D721Med (cell line): Measurements from ENCODE around the gene ELFN2.

Experiments used
- DNase-seq: peaks from one replicate; pipeline ENCODE4 v3.0.0; 2011; ENCODE audit warnings: low spot score; ENCODE audit not compliant: insufficient read length
- FAIRE-seq: peaks from 2 replicates; lab custom pipeline; 2011; peaks lifted over from hg19 to GRCh38; lab: Jason Lieb, UNC
- CTCF ChIP-seq: IDR thresholded peaks from 2 replicates; pipeline ENCODE4 v1.5.1; 2012; ENCODE audit warnings: mild to moderate bottlenecking, control low read depth; ENCODE audit not compliant: insufficient read depth; ENCODE audit errors: missing control alignments

The ELFN2 gene

DNA sequence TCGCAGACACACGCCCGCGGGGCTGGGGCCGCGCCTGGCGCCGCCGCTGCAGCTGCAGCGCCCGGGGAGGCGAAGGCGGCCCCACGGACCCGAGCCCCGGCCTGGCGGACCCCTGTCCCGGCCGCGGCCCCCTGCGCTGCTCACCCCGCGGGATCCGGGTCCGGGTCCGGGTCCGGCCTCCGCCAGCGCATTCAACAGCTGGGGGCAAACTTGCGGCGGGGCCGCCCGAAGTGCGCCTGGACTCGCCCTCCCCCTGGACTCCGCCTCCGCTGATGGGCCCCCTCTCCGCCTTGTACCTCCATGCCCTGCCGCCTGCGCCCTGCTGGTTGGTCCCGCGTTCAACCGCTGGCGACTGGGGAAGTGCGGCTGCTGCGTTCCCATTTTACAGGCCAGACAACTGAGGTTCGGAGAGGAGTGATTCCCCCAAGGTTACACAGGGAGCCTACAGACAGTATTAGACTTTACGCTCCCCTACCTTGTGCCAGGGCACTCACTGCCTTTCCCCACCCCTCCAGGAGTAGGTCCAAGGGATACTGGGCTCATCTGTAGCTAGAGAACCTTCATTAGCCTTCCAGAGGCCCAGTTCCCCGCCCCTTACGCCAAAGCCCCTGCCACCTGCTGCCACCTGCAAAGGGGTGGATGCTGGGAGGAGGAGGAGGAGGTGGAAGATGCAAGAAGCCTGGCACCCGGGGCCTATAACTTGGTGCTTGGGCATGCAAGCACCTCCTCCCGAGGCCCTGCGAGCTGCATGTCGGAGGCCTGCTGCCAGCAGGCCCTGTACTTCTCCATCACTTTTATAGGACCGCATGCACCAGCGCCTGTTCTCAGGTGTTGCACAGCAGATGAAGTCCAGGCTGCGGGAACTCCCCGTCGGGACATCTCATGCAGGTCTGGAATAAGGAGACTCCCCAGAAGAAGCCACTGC, 694 bp upstream of the ELFN2 start:
- TF ChIP-seq CTCF: no peak
- FAIRE-seq (no peak), DNase-seq (no peak)

DNA sequence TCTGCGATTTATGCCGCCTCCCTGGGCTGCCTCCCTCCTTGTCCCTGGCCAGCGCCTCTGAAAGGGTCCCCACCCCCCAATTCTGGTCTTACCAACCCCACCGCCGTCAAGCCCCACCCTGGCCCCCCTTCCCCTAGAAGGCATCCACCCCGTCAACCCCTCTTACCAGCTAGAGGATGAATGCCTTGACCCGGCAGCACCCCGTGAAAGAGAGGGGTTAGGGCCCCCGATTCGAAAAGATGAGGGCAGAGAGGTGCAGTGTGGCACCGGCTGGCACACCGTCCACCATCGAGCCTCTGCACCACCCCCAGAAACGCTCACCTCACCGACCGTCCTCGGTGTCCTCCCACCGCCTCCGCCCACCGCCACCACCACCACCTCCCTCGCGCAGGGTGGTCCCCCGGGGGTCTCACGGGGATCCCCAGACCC, 559 bp downstream of the ELFN2 start:
- no peak for DNase-seq
- no peak for FAIRE-seq
- TF ChIP-seq CTCF: no peak

DNA sequence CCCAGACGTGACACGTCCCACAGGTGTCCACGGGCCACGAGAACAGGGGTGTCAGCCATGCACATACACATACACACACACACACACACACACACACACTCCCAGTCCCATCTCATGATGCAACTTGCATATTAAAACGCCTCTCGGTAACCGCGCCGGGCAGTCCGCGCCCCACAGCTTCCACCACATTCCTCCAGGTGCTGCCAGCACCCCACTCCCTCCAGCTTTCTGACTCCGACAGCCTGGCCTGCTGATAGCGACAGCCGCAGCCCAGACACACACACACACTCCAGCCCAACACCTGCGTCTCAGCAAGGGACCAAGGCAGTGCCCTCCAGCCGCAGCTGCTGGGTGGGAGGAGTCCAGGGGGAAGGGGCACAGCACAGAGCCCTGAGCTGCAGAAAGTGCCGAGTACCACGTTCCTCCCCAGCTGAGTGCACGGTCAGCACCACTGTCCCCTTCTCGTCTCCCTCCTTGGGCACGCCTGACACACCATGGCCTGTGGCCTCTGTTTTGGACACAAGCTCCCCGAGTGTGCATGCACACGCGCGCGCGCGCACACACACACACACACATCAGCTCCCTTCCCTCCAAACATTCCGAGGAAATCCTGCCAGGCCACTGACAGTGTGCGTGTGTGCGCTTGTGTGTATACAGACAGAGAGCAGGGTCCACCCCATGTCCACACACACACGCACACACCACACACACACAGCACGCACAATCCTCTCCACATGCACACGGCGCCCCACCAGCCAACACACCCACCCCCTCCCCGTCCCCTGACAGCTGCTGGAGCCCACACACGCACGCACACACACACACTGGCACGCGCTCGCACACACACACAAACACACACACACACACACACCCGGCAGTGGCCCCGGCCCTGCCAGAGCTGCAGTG, 1.2 kb downstream of the ELFN2 start:
- TF ChIP-seq CTCF: no peak
- FAIRE-seq (no peak), DNase-seq (no peak)

GRCh38 chr22:37425369-37425768, 1.9 kb downstream of the ELFN2 start:
- no peak for TF ChIP-seq CTCF
- DNase-seq (no peak), FAIRE-seq (no peak)

DNA sequence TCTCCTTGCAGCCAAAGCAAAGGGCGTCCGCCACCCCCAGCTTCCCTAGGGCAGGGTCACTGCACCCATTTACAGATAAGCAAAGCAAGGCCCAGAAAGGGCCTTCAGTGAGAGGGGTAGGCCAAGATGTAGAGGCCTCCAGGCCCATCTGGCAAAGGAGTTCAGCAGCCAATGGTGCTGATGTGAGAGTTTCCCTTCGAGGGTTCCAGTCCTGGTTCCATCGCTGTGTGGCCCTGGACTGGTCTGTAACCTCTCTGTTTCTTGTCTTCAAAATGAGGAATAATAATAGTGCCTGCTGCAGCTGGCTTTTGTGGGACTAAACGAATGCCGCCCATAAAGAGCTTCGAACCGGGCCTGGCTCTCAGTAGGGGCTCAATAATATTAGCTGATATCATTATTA, 4.0 kb downstream of the ELFN2 start:
- DNase-seq: no peak
- no peak for FAIRE-seq
- no peak for TF ChIP-seq CTCF

- TF ChIP-seq CTCF: no peak
- no peak for DNase-seq
- no peak for FAIRE-seq
These were observed 5.8 kb downstream of the ELFN2 start for GRCh38 chr22:37421468-37421877.
